Measurements from ENCODE around the gene THOC7. TPM values are rescaled to one million over a fixed set of nuclear protein-coding genes. Genes with fewer than 3 reads are reported as not detected.

THOC7 gene
- 71.0 and 84.3 TPM in 2 replicates for polyA plus RNA-seq (2011; rRNA removed)
- polyA minus RNA-seq (2011; rRNA and poly(A)+ RNA removed) = 10.8 and 19.3 TPM in 2 replicates

GRCh38 chr3:63863150-63864007 lies at the start of gene THOC7, which contains the start of gene ATXN7:
THOC7 (minus strand) TSS chr3:63863805; CDS start chr3:63863790, 15 bp downstream.
ATXN7 (plus strand) TSS chr3:63863867; CDS start chr3:63912599, 48,732 bp downstream.
- H3K27me3 ChIP-seq (ENCODE audit: control insufficient read depth, insufficient read depth, low read length) = no peaks in the 10 kb centered on the region
- CTCF ChIA-PET = no interaction called here

GRCh38 chr3:63912768-63913588 lies 49.4 kb upstream of the THOC7 start:
- TF ChIP-seq CTCF (IDR thresholded peaks at IDR 0.05; ENCODE audit: low read depth, low read length) = no peak
- H3K4me3 ChIP-seq (ENCODE audit: low read depth, low read length) = peak overlapping the region; percentile 71
- ChIA-PET POLR2A (interaction anchor here (0.5 to 1.4 kb wide), 3 partner anchors 38 to 621 kb away, joined by 3 to 4 read pairs (median 3); no protein-coding TSS in a partner anchor), CTCF (interaction anchor here (1.7 kb wide), 1 partner anchor 564 kb away, joined by 5 read pairs; no protein-coding TSS in a partner anchor)
- no peak for DNase-seq (ENCODE audit: low read depth, low spot score)
- peak overlapping the region; percentile 48 for H3K27ac ChIP-seq (ENCODE audit: low read depth, low read length)
- H3K27me3 ChIP-seq (ENCODE audit: control insufficient read depth, insufficient read depth, low read length) = no peaks in the 10 kb centered on the region
- H3K9me3 ChIP-seq (ENCODE audit: control insufficient read depth, insufficient read depth, low read length) = no peaks in the 10 kb centered on the region

More at GRCh38 chr3:63863150-63864007, at the start of gene THOC7, which contains the start of gene ATXN7:
- TF ChIP-seq CTCF (IDR thresholded peaks at IDR 0.05; ENCODE audit: low read depth, low read length) = no peak
- POLR2A ChIA-PET = interaction anchor here (0.6 to 1.0 kb wide), 3 partner anchors 40 to 109 kb away, joined by 3 to 4 read pairs (median 4); no protein-coding TSS in a partner anchor
- peaks cover 3% of the 10 kb centered on the region; the same call in 1 of the 2 replicates for H3K9me3 ChIP-seq (ENCODE audit: control insufficient read depth, insufficient read depth, low read length)
- H3K4me3 ChIP-seq (ENCODE audit: low read depth, low read length) = peak within 1 kb of the TSS; percentile 83
- DNase-seq (ENCODE audit: low read depth, low spot score) = no peak
- H3K27ac ChIP-seq (ENCODE audit: low read depth, low read length) = peak within 1 kb of the TSS; percentile 61

- ChIA-PET POLR2A (interaction anchor here (0.5 to 1.4 kb wide), 7 partner anchors 9 to 977 kb away, joined by 3 to 5 read pairs (median 3); no protein-coding TSS in a partner anchor), CTCF (interaction anchor here (1.7 kb wide), 1 partner anchor 563 kb away, joined by 5 read pairs; no protein-coding TSS in a partner anchor)
- H3K27ac ChIP-seq (ENCODE audit: low read depth, low read length) = peak within 1 kb of the TSS; percentile 62
- DNase-seq (ENCODE audit: low read depth, low spot score) = peak; percentile 67
- H3K9me3 ChIP-seq (ENCODE audit: control insufficient read depth, insufficient read depth, low read length) = no peaks in the 10 kb centered on the region
- no peak for TF ChIP-seq CTCF (IDR thresholded peaks at IDR 0.05; ENCODE audit: low read depth, low read length)
- no peaks in the 10 kb centered on the region for H3K27me3 ChIP-seq (ENCODE audit: control insufficient read depth, insufficient read depth, low read length)
- H3K4me3 ChIP-seq (ENCODE audit: low read depth, low read length) = peak within 1 kb of the TSS; percentile 71
Observed at GRCh38 chr3:63911873-63912767, 48.5 kb upstream of the THOC7 start, which contains the start of gene SCAANT1. SCAANT1 (minus strand) TSS chr3:63912383.

- peak overlapping the region; percentile 62 for H3K27ac ChIP-seq (ENCODE audit: low read depth, low read length)
- CTCF ChIA-PET = interaction anchor here (1.7 kb wide), 1 partner anchor 562 kb away, joined by 5 read pairs; no protein-coding TSS in a partner anchor
- POLR2A ChIA-PET = interaction anchor here (0.9 to 1.4 kb wide), 5 partner anchors 8 to 57 kb away, joined by 3 to 5 read pairs (median 3); no protein-coding TSS in a partner anchor
- DNase-seq (ENCODE audit: low read depth, low spot score) = no peak
- peak overlapping the region; percentile 58 for H3K4me3 ChIP-seq (ENCODE audit: low read depth, low read length)
- no peak for TF ChIP-seq CTCF (IDR thresholded peaks at IDR 0.05; ENCODE audit: low read depth, low read length)
- H3K9me3 ChIP-seq (ENCODE audit: control insufficient read depth, insufficient read depth, low read length) = no peaks in the 10 kb centered on the region
- no peaks in the 10 kb centered on the region for H3K27me3 ChIP-seq (ENCODE audit: control insufficient read depth, insufficient read depth, low read length)
Observed at GRCh38 chr3:63911509-63911872, 47.9 kb upstream of the THOC7 start.
